ENCODE data around the gene PCYT1B. TPM values are rescaled to one million over a fixed set of nuclear protein-coding genes. Genes with fewer than 3 reads are reported as not detected.

Gene PCYT1B
- total RNA-seq, 2 donors from 2014 or later = 2.4 to 6.4 TPM

DNA sequence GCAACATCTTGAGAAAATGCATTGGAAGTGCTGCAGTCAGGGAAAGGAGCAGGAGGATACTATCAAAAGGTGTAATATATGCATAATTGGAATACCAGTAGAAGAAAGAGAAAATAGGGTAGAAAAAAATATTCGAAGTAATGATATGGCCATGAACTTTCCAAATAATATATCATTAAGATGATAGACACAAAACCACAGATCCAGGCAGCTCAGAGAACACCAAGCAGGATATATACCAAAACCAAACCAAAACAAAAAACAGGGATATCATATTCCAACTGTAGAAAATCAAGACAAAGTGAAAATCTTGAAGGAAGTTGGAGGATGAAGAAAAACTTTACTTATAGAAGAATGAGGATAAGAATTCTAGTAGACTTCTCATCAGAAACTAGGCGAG, 36.9 kb upstream of the PCYT1B start:
- Histone ChIP-seq H3K27ac (no peak overlapping the region), H3K27me3 (no peaks in the 10 kb centered on the region), H3K9me3 (no peaks in the 10 kb centered on the region), H3K4me3 (no peak overlapping the region), H3K36me3 (no peaks in the 10 kb centered on the region), H3K4me1 (no peaks in the 10 kb centered on the region)
- DNase-seq (ENCODE audit: low spot score) = no peak
- TF ChIP-seq CTCF (IDR thresholded peaks at IDR 0.05) = no peak

DNA sequence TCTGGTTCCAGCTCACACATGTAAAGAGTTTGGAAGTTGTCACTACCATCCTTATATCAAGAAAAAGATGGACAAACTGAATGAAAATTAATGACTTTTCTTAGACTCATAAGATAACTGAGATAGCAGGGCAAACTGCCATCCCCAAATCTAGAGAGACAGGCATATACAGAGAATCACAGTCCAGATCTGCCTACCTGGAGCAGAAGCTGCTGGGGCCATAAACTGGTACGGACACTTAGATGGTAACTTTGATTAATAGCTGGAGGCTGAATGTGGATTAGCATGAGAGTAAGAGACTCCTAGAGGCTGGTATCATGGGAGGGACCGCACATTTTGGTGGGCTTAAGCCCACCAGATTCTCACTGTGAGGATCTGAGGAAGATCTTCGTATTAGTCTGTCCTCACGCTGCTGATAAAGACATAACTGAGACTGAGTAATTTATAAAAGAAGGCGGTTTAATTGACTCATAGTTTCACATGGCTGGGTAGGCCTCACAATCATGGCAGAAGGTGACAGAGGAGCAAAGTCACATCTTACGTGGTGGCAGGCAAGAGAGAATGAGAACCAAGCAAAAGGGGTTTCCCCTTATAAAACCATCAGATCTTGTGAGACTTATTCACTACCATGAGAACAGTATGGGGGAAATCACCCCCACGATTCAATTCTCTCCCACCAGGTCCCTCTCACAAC, 35.7 kb upstream of the PCYT1B start:
- Histone ChIP-seq H3K27ac (no peak overlapping the region), H3K36me3 (no peaks in the 10 kb centered on the region), H3K9me3 (no peaks in the 10 kb centered on the region), H3K27me3 (no peaks in the 10 kb centered on the region), H3K4me3 (no peak overlapping the region), H3K4me1 (no peaks in the 10 kb centered on the region)
- DNase-seq (ENCODE audit: low spot score) = no peak
- no peak for TF ChIP-seq CTCF (IDR thresholded peaks at IDR 0.05)

DNA sequence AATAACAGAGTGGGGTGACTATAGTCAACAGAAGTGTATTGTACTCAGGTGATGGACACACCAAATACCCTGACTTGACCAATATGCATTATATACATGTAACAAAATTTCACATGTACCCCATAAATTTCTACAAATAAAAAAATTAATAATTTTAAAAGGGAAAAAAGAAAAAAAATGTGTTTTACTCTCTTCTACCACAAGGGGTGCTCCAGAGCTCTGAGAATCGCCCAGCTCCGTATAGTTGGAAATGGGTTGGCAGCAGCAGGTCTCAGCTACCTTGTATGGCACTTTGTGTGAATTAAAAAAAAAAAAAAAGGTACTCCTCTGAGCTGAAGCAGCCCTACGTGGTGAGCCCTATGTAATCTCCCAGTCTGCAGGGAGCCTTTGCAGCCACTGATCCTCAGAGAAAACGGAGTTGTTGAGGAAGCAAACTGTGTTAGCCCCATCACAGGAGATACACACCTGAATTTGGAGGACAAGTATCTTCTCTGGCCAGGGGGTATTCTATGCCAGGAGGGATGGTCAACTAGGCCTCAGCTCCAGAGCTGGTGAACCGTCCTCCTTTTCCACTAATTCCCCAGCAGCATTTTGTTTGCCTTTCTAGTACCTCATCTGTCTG, 29.4 kb upstream of the PCYT1B start:
- peak; percentile 44 to 68 for TF ChIP-seq CTCF (IDR thresholded peaks at IDR 0.05)
- no peaks in the 10 kb centered on the region for H3K36me3 ChIP-seq
- H3K4me3 ChIP-seq = no peak overlapping the region
- no peaks in the 10 kb centered on the region for H3K4me1 ChIP-seq
- no peak for DNase-seq (ENCODE audit: low spot score)
- no peaks in the 10 kb centered on the region for H3K9me3 ChIP-seq
- H3K27ac ChIP-seq = no peak overlapping the region
- no peaks in the 10 kb centered on the region for H3K27me3 ChIP-seq

DNA sequence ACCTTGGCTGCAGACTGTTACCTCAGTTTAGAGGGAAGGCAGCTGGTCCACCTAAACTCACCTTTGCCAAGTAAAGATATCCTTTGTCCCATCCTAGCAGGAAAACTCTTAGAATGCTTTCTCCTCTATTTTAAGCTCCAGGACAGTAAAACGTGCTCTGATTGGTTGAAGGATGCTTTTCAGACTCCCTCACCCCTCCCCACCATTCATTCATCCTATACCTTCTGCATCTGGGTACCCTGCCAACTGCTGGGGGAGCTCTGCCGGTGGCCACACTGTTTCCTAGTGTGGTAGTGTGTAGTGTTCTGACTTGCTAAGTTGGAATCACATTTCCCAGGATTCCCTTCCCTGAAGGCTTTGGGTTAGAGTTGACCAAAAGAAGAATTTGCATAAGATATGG, 26.3 kb upstream of the PCYT1B start:
- Histone ChIP-seq H3K27me3 (no peaks in the 10 kb centered on the region), H3K36me3 (no peaks in the 10 kb centered on the region), H3K27ac (no peak overlapping the region), H3K4me1 (no peaks in the 10 kb centered on the region), H3K9me3 (no peaks in the 10 kb centered on the region), H3K4me3 (no peak overlapping the region)
- TF ChIP-seq CTCF (IDR thresholded peaks at IDR 0.05) = no peak
- no peak for DNase-seq (ENCODE audit: low spot score)

DNA sequence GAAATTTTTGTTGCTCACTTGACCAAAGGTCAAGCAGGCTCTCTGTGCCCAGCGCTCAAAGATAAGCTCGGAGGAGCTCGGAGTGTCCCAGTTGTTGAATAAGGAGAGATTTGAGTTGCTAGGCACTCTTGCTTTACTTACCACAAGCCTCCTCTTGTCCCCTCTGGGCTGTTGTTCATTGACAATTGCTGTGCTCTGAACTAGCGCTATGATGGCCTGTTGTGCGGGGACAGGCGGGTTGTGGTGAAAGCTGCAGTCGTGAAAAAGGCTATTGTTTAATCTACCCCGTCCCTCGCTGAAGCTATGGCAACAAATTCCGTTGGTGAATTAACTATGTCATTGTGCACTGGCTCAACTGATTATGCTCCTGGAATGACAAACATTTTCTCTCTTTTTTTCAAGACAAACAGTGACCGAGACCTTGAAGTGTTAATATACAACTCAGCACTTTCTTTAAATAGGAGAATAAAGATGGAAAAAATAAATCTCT, 25.6 kb upstream of the PCYT1B start:
- Histone ChIP-seq H3K4me3 (no peak overlapping the region), H3K36me3 (no peaks in the 10 kb centered on the region), H3K9me3 (no peaks in the 10 kb centered on the region), H3K27me3 (no peaks in the 10 kb centered on the region), H3K27ac (no peak overlapping the region), H3K4me1 (no peaks in the 10 kb centered on the region)
- TF ChIP-seq CTCF (IDR thresholded peaks at IDR 0.05) = no peak
- no peak for DNase-seq (ENCODE audit: low spot score)

Data from right atrium auricular region (tissue), 2 donors.